NCI-H2171 (cell line): ENCODE results near the gene SH2B3.
"Not testable (repeated sequence)": the region's sequence is repeated elsewhere in the genome, so short reads cannot be mapped to it uniquely, and the experiment has no call there.

Experiments
- DNase-seq: peaks from one replicate; lab custom pipeline; 2025; lab: John Stamatoyannopoulos, UW

Gene SH2B3

DNA sequence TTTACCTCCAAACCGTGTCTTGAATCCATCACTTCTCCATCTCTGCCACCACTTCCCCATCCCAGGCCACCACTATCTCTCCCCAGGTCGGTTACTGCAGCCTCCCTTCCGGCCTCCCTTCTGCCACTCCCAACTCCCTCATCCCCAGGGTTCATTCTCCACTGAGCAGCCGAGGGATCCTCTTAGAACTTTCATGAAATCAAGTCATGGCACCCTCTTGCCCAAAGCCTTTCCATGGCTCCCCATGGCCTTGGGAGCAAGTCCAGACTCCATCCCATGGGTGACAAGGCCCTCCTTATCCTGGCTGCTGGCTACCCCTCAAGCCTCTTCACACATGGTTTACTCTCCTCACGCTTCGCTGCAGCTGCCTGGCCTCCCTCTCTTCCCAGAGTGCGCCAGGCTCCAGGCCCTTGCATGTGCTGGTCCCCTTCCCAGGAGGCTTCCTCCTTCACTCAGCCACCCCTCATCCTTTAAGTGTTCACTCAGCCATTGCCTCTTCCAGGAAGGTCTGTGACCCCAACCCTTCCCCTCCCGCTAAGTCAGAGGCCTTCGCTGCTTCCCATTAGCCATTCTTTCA is 17.9 kb upstream of the SH2B3 start:
- no peak for DNase-seq

GRCh38 chr12:111389635-111390034 is 16.1 kb upstream of the SH2B3 start:
- no peak for DNase-seq

GRCh38 chr12:111390910-111391309 is 14.8 kb upstream of the SH2B3 start:
- no peak for DNase-seq

GRCh38 chr12:111393700-111394300 is 11.9 kb upstream of the SH2B3 start:
- DNase-seq = no peak

GRCh38 chr12:111394480-111394879 is 11.2 kb upstream of the SH2B3 start:
- DNase-seq = no peak

GRCh38 chr12:111395336-111396187 is 10.2 kb upstream of the SH2B3 start:
- no peak for DNase-seq

GRCh38 chr12:111396271-111396670 is 9.5 kb upstream of the SH2B3 start:
- DNase-seq = not testable (repeated sequence)

GRCh38 chr12:111396726-111397445 is 8.8 kb upstream of the SH2B3 start:
- DNase-seq = peak; percentile 70

DNA sequence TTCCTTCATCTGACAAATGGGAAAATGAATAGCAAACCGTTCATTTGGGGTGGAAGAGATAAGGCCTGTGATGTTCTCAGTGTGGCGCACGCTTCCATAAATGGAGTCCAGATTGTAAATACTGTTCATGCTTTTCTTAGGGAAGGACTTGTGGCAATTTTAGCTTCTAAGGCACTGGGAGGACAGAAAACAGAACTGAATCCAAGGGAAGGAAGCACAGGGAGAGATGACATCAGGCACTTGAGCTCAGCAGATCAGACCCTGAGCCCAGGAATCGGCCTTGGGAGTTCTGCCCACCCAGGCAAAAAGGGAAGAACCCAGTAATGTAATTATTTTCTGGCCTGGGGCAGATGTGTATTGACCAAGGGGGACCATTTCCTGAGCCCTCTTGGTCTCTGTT is 7.2 kb upstream of the SH2B3 start:
- DNase-seq = no peak

DNA sequence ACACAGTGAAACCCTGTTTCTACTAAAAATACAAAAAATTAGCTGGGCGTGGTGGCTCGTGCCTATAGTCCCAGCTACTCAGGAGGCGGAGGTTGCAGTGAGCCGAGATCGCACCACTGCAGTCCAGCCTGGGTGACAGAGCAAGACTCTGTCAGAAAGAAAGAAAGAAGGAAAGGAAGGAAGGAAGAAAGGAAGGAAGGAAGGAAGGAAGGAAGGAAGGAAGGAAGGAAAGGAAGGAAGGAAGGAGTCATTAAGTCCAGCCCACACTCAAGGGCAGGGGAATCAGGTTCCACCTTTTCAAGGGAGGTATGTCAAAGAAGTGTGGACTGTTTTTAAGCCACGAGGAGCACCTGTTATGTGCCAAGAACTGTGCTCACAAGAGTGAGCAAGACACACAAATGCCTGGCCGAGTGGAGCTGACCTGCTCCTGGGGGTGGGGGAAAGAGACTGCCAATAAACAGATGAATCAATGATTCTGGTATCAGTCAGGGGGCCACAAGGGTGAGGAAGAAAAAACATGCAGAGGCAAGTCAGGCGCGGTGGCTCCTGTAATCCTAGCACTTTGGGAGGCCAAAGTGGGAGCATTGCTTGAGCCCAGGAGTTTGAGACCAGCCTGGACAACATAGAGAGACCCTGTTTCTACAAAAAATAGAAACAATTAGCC is 5.8 kb upstream of the SH2B3 start:
- not testable (repeated sequence) for DNase-seq

GRCh38 chr12:111401167-111401605 is 4.5 kb upstream of the SH2B3 start:
- no peak for DNase-seq

GRCh38 chr12:111402490-111402824 is 3.3 kb upstream of the SH2B3 start:
- not testable (repeated sequence) for DNase-seq

- no peak for DNase-seq
Observed at GRCh38 chr12:111404362-111405148, 1.2 kb upstream of the SH2B3 start.

DNA sequence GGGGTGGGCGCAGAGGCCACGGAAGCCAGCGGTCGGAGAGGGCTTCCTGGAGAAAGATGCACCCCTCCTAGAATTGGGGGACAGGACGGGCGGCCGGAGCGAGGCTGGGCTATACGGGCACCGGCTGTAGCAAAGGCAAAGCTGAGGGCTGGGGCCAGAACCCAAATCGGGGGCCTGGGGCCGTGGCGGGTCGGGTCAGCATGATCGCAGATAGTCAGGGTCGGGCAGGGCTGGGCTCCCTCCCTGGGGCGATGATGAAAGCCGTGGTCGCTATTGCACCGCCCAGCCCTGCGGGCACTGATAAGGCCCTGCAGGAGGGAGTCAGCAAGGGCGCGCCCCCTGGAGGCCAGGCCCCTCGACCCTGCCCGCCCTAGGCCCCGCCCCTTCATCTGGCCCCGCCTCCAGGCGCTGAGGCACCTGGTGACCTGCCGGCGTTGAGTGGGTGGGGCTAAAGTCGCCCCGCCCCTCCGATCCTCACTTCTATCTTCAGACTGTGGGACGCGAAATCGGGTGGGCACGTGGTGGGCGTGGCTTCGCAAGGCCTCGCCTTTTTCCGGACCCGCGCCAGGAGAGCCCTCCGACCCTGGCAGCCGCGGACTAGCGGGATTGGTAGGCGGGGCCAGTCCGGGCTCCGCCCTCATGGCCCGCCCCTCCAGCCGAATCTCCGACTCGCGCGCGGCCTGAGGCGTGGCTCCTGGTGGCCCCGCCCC is 419 bp upstream of the SH2B3 start:
- peak; percentile 82 for DNase-seq

DNA sequence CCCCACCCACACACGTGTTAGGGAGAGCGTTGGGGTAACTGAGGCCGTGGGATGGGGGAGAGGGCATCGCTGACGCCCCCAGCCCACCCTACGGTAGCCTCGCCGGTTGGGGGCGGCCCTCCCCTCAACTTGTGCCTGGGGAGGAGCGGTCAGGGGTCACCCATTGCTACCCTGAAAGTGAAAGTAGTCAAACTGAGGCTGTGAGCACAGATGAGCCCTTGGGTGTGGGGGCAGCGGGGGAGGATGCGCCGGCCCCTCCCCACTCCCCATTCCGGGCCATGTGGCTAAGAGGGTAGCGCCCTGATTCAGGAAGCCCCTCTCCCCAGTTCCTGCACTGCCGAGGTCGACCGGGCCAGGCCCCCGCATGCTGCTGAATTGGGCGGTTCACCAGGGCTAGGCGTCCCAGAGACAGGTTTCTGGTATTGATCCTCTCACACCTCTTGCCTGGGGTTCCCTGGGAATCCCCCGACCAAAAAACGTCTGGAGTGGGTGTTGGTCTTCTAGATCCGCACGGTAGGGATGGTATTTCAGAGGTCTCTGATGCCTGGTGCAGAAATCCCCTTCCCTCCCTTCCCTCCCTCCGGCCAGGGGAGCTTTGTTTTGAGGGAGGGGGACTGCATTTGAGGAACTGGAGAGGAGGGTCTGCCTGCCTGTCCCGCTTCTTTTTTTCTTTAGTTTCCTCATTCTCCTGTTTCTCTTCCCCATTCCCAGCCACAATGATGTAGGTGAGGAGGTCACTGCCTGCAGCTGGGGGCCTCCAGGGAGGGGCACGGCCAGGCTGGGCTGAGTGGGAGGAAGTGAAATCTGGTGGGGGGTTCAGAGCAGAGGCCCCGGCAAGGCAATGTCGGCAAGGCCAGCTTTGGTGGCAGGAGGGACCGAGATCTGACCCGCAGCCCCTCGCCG is 1.0 kb downstream of the SH2B3 start:
- no peak for DNase-seq

- DNase-seq = no peak
Observed at GRCh38 chr12:111407377-111408115, 1.8 kb downstream of the SH2B3 start.

DNA sequence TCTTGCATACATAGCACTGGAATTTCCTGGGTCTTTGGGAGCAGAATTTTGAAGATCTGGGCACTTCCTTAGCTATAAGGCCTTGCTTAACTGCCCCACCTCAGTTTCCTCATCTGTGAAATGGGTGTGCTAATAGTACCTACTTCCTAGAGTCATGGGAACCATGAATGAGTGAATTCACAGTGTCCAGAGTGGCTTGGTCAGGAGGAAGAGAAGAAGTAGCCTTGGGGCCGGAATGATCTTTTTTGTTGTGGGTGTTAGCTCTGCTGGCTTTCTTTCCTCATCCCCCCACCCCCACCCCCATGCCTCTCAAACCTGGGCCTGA is 2.4 kb downstream of the SH2B3 start:
- no peak for DNase-seq

DNA sequence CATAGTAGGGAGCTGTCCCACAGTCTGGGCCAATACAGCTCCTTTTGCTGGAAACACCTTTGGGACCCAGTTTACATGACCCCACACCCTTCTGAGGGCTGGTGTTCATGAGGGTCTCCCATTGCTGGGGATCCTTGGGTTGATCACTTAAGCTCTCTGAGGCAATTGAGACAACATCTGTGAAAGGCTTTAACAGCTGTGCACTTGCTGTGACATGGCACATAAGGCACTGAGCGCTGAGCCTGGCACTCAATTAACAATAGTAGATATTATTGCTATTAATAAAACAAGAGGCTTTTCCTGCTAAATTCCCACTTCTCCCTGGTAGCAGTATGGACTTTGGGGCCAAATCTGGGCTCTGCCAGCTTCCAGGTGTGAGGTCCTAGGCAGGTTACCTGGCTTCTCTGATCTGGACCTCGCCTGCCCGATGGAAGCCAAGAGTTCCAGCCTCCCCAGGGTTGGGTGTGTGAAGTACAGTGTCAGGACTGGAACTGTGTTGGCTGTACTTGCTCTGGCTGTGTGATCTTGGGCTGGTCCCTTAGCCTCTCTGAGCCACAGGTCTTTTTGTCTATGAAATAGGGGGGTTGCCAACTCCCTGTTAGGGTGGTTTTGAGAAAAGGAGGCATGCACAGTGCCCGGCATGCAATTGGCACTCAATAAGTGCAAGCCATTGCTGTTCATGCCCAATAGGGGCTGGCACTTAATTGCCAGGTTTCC is 3.1 kb downstream of the SH2B3 start:
- no peak for DNase-seq
